Tibial nerve (tissue), 4 donors: ENCODE data around the gene TPBGL. TPM values are rescaled to one million over a fixed set of nuclear protein-coding genes. Genes with fewer than 3 reads are reported as not detected.

Experiments
- DNase-seq, 2 donors: peaks; one replicate each; pipeline ENCODE4 v3.0.0-alpha.2; 2019; ENCODE audit warnings: low spot score in 2 of 2
- H3K27ac ChIP-seq, 4 donors: fragments of 200-600 bp; sonication (generic) in 3 of 4; one replicate each; pipeline ENCODE4 v1.5.1; 2017 to 2019; ENCODE audit warnings: mild to moderate bottlenecking in 1 of 4
- H3K27me3 ChIP-seq, 2 donors: fragments of 200-600 bp; sonication (generic) in 1 of 2; one replicate each; pipeline versions ENCODE4 v1.5.1 to v1.6.0; 2017 to 2019
- H3K36me3 ChIP-seq, 3 donors: fragments of 200-600 bp; sonication (generic); one replicate each; pipeline ENCODE4 v1.5.1; 2018 to 2019
- H3K4me1 ChIP-seq, 4 donors: fragments of 200-600 bp; sonication (generic) in 3 of 4; one replicate each; pipeline ENCODE4 v1.5.1; 2017 to 2019
- H3K4me3 ChIP-seq, 4 donors: fragments of 200-600 bp; sonication (generic) in 3 of 4; one replicate each; pipeline ENCODE4 v1.5.1; 2017 to 2019; ENCODE audit warnings: mild to moderate bottlenecking in 1 of 4, moderate library complexity in 1 of 4
- H3K9me3 ChIP-seq, 4 donors: fragments of 200-600 bp; sonication (generic) in 3 of 4; one replicate each; pipeline ENCODE4 v1.5.1; 2017 to 2019
- CTCF ChIP-seq, 5 experiments: fragments of 200-600 bp in 3 of 5; fragments of 450-650 bp in 2 of 5; sonication (generic) in 3 of 5; IDR thresholded peaks; one replicate each; pipeline ENCODE4 v1.5.1; 2016 to 2019; ENCODE audit warnings: antibody characterized with exemption in 5 of 5, mild to moderate bottlenecking in 3 of 5, moderate library complexity in 2 of 5
- EP300 ChIP-seq, 2 donors: sonication (generic); formaldehyde crosslinking; IDR thresholded peaks; one replicate each; pipeline ENCODE4 v1.6.1; 2017; ENCODE audit warnings: antibody characterized with exemption in 2 of 2, mild to moderate bottlenecking in 1 of 2
- POLR2A ChIP-seq, 2 donors: fragments of 450-650 bp; IDR thresholded peaks; one replicate each; pipeline ENCODE4 v1.6.1; 2017; ENCODE audit warnings: antibody characterized with exemption in 2 of 2, mild to moderate bottlenecking in 2 of 2, moderate library complexity in 2 of 2
- WGBS, 2 donors: methylation state at CpG; one replicate each; pipeline ENCODE4 v1.1.5; 2018; 5-methylcytosine and 5-hydroxymethylcytosine counted together
- total RNA-seq, 4 donors: library from RNA; depleted of rRNA; stranded (reverse); fragments of >200 nt; gene quantifications; one replicate each; pipeline ENCODE4 v1.1.0, GENCODE V29; 2016

TPBGL gene
- total RNA-seq, 4 donors from 2014 or later, result 1.0 to 1.5 (median 1.1) TPM; not detected in 1

DNA sequence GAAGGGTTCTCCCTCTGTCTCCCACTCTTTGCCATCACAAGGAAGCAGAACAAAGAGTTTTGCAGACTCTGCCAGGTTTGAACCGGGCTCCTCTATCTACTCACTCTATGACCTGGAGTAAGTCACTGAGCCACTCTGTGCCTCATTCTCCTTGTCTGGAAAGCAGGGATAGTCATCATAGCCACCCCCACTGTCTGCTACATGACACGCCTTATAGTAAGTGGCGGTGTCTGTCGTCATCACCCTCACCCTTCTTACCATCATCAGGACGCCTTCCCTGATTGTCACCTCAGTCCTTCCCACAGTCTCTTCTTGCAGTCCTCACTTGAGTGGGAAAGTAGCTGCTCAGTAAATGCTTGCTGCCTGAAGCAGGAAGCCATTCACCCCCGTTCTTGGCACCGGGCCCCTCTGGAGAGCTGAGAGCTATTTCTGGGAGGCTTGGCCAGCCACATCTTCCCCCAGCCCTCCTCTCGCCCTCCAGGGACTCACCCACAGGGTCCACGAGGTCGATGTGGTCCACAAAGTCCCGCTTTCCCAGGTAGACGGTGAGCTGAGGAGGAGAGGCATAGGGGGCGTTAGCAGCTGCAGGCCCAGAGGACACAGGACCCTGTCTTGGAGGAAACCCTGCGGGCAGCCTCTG, 46.4 kb downstream of the TPBGL start:
- DNase-seq, result no peak
- Histone ChIP-seq H3K9me3 (no peaks in the 10 kb centered on the region), H3K4me3 (no peak overlapping the region), H3K36me3 (peaks cover 0 to 53% (median 0%) of the 10 kb centered on the region in 3 donors), H3K27ac (no peak overlapping the region), H3K27me3 (no peaks in the 10 kb centered on the region), H3K4me1 (no peaks in the 10 kb centered on the region)
- no peak for TF ChIP-seq CTCF (IDR thresholded peaks at IDR 0.05)
- 80 to 81% methylated on average over 14 of the region's 14 CpGs for WGBS, 2 donors

- Histone ChIP-seq H3K27me3 (no peaks in the 10 kb centered on the region), H3K9me3 (no peaks in the 10 kb centered on the region), H3K27ac (no peak overlapping the region), H3K4me1 (no peaks in the 10 kb centered on the region), H3K4me3 (no peak overlapping the region), H3K36me3 (peaks cover 0 to 47% (median 0%) of the 10 kb centered on the region in 3 donors)
- no peak for DNase-seq
- TF ChIP-seq CTCF (IDR thresholded peaks at IDR 0.05) (no peak), POLR2A (IDR thresholded peaks at IDR 0.05) (no peak), EP300 (IDR thresholded peaks at IDR 0.05) (no peak)
- WGBS, 2 donors, result 93 to 97% methylated on average over 17 of the region's 17 CpGs
These were observed 47.0 kb downstream of the TPBGL start for GRCh38 chr11:75287579-75287978.

GRCh38 chr11:75289511-75289760, 48.9 kb downstream of the TPBGL start:
- 51 to 74% methylated on average over 5 to 6 of the region's 6 CpGs for WGBS, 2 donors
- Histone ChIP-seq H3K4me1 (peaks cover 0 to 7% (median 0%) of the 10 kb centered on the region in 4 donors), H3K4me3 (no peak overlapping the region), H3K9me3 (no peaks in the 10 kb centered on the region), H3K27me3 (no peaks in the 10 kb centered on the region), H3K36me3 (peaks cover 0 to 30% (median 0%) of the 10 kb centered on the region in 3 donors), H3K27ac (no peak overlapping the region)
- DNase-seq, result no peak
- TF ChIP-seq EP300 (IDR thresholded peaks at IDR 0.05), result no peak
- TF ChIP-seq POLR2A (IDR thresholded peaks at IDR 0.05), result no peak
- TF ChIP-seq CTCF (IDR thresholded peaks at IDR 0.05), result no peak

- DNase-seq, result no peak
- WGBS, 2 donors, result 82 to 84% methylated on average over 12 of the region's 12 CpGs
- no peak overlapping the region for H3K4me3 ChIP-seq
- peaks cover 0 to 28% (median 0%) of the 10 kb centered on the region in 3 donors for H3K36me3 ChIP-seq
- H3K27me3 ChIP-seq, result no peaks in the 10 kb centered on the region
- H3K9me3 ChIP-seq, result no peaks in the 10 kb centered on the region
- H3K4me1 ChIP-seq, result peaks cover 0 to 7% (median 0%) of the 10 kb centered on the region in 4 donors
- TF ChIP-seq EP300 (IDR thresholded peaks at IDR 0.05), result no peak
- TF ChIP-seq POLR2A (IDR thresholded peaks at IDR 0.05), result no peak
- no peak for TF ChIP-seq CTCF (IDR thresholded peaks at IDR 0.05)
- H3K27ac ChIP-seq, result no peak overlapping the region
These were observed 49.3 kb downstream of the TPBGL start for GRCh38 chr11:75289919-75290318.

GRCh38 chr11:75291741-75292140, 51.2 kb downstream of the TPBGL start:
- Histone ChIP-seq H3K9me3 (no peaks in the 10 kb centered on the region), H3K4me1 (peaks cover 0 to 7% (median 0%) of the 10 kb centered on the region in 4 donors), H3K27me3 (no peaks in the 10 kb centered on the region), H3K27ac (no peak overlapping the region), H3K36me3 (peaks cover 0 to 19% (median 0%) of the 10 kb centered on the region in 3 donors), H3K4me3 (no peak overlapping the region)
- 83 to 93% methylated on average over 6 of the region's 6 CpGs for WGBS, 2 donors
- no peak for TF ChIP-seq POLR2A (IDR thresholded peaks at IDR 0.05)
- no peak for DNase-seq

GRCh38 chr11:75292943-75293342, 52.4 kb downstream of the TPBGL start:
- Histone ChIP-seq H3K27me3 (no peaks in the 10 kb centered on the region), H3K36me3 (peaks cover 0 to 13% (median 0%) of the 10 kb centered on the region in 3 donors), H3K4me1 (peaks cover 0 to 7% (median 0%) of the 10 kb centered on the region in 4 donors), H3K27ac (no peak overlapping the region), H3K4me3 (no peak overlapping the region), H3K9me3 (no peaks in the 10 kb centered on the region)
- WGBS, 2 donors, result 56 to 84% methylated on average over 3 of the region's 3 CpGs
- no peak for DNase-seq
- TF ChIP-seq EP300 (IDR thresholded peaks at IDR 0.05), result no peak
- no peak for TF ChIP-seq POLR2A (IDR thresholded peaks at IDR 0.05)
- TF ChIP-seq CTCF (IDR thresholded peaks at IDR 0.05), result no peak
